Right ventricle myocardium inferior (tissue), 1 donor: ENCODE measurements around the gene DMBT1. TPM values are rescaled to one million over a fixed set of nuclear protein-coding genes. Genes with fewer than 3 reads are reported as not detected.
"Not testable (repeated sequence)": the region's sequence is repeated elsewhere in the genome, so short reads cannot be mapped to it uniquely, and the experiment has no call there.

Experiments used
- ATAC-seq: fragments of 200-7000 bp; cut with Tn5 transposase; one replicate; pipeline ENCODE4 v1.9.1; 2020; ENCODE audit warnings: mild to moderate bottlenecking, moderate library complexity
- DNase-seq: peaks from one replicate; pipeline ENCODE4 v3.0.0; 2021; ENCODE audit errors: missing footprints
- intact Hi-C: fragments of 100-400 bp; cut with DNase I; formaldehyde crosslinking; loops from one replicate; pipeline ENCODE4 v1.11.0; 2022
- total RNA-seq: library from RNA; stranded (reverse); fragmentation: NEBNext Ultra II Directional; extraction: Animal tissue kit (Norgen Biotek cat#: 25700); gene quantifications from one replicate; pipeline ENCODE4 v1.2.1, GENCODE V29; 2021
- donor health status: DM: no; HTN: yes; CAD: no; lungs with severe emphysema.

The DMBT1 gene
- total RNA-seq, 1 donor from 2014 or later, result not detected

GRCh38 chr10:122568551-122568950, 8.0 kb downstream of the DMBT1 start:
- intact Hi-C loops, result loop anchor here (5.0 kb wide), 4 partner anchors 106 to 291 kb away; partner anchors contain the start of gene HTRA1
- ATAC-seq (no peak), DNase-seq (no peak)

- intact Hi-C loops, result no loop called here
- no peak for DNase-seq
- no peak for ATAC-seq
Observed at GRCh38 chr10:122570920-122571319, 10.4 kb downstream of the DMBT1 start.

GRCh38 chr10:122571892-122572291, 11.3 kb downstream of the DMBT1 start:
- intact Hi-C loops, result no loop called here
- no peak for ATAC-seq
- DNase-seq, result no peak

GRCh38 chr10:122575776-122576175, 15.2 kb downstream of the DMBT1 start:
- no peak for ATAC-seq
- intact Hi-C loops, result no loop called here
- no peak for DNase-seq

DNA sequence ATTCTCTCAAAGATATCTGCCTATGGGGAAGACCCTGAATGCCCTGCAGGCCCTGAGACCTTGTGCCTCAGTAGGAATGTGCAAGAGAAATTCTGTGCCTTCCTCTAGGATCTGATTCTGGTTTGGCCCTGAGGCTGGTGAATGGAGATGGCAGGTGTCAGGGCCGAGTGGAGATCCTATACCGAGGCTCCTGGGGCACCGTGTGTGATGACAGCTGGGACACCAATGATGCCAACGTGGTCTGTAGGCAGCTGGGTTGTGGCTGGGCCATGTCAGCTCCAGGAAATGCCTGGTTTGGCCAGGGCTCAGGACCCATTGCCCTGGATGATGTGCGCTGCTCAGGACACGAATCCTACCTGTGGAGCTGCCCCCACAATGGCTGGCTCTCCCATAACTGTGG, 15.7 kb downstream of the DMBT1 start:
- ATAC-seq (no peak), DNase-seq (no peak)
- intact Hi-C loops, result no loop called here

DNA sequence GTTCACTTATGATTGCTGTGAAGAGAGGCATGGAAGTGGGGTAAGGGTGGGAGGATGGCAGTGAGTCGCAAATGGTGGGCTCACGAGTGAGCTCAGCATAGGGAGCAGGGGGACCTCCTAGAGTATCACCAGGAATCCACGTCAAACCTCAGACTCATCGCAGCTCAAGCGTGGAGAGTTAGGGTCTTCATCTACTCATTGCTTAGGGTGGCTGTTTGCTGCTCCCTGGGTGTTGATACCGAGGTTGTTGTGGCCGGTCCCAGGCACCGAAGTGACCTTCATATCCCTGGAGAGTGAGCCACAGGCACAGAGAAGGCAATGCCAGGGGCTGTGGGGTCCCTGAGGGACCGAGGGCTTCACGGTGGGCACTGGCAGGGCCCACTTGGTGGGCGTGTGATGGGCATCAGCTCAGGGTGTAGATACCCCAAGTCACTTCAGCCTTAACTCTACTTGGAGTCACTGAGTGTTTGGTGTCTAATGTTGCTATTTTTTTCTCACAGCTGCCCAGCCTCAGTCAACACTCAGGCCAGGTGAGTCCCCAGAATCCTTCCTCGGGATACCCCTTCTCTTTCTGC, 16.8 kb downstream of the DMBT1 start:
- intact Hi-C loops, result no loop called here
- no peak for DNase-seq
- ATAC-seq, result no peak

DNA sequence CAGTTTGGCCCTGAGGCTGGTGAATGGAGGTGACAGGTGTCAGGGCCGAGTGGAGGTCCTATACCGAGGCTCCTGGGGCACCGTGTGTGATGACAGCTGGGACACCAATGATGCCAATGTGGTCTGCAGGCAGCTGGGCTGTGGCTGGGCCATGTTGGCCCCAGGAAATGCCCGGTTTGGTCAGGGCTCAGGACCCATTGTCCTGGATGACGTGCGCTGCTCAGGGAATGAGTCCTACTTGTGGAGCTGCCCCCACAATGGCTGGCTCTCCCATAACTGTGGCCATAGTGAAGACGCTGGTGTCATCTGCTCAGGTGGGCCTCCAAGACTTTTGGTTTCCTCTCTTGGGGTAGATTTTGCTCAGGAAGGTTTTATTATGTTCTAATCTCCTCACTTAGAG, 25.5 kb downstream of the DMBT1 start:
- intact Hi-C loops, DNase-seq, ATAC-seq: not testable (repeated sequence)

- ATAC-seq (no peak), DNase-seq (no peak)
- intact Hi-C loops, result no loop called here
Observed at GRCh38 chr10:122587098-122587760, 26.7 kb downstream of the DMBT1 start.

GRCh38 chr10:122588381-122588780, 27.8 kb downstream of the DMBT1 start:
- DNase-seq, result no peak
- intact Hi-C loops, result no loop called here
- no peak for ATAC-seq

DNA sequence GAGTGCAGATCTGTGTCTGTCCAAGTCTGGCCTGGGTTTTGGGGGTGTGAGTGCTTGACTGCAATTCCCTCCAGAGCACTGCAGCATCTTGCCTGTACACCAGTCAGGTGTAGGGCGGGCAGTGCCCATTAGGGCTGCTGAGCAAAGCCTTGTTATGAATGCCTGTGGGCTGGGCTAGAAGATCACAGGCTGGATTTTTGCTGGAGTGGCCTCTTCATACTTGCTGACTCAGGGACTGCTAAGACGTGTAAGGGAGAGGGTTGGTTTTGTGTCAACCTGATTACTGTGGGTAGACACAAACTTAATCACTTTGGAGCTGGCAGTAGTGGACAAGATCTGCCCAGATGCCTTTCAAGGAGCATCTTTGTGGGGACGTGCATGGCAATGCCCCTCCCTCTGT, 29.6 kb downstream of the DMBT1 start:
- intact Hi-C loops, result no loop called here
- DNase-seq (no peak), ATAC-seq (no peak)

GRCh38 chr10:122591736-122592135, 31.2 kb downstream of the DMBT1 start:
- ATAC-seq (no peak), DNase-seq (no peak)
- intact Hi-C loops, result no loop called here

GRCh38 chr10:122592161-122592560, 31.6 kb downstream of the DMBT1 start:
- intact Hi-C loops, result no loop called here
- DNase-seq (no peak), ATAC-seq (no peak)

DNA sequence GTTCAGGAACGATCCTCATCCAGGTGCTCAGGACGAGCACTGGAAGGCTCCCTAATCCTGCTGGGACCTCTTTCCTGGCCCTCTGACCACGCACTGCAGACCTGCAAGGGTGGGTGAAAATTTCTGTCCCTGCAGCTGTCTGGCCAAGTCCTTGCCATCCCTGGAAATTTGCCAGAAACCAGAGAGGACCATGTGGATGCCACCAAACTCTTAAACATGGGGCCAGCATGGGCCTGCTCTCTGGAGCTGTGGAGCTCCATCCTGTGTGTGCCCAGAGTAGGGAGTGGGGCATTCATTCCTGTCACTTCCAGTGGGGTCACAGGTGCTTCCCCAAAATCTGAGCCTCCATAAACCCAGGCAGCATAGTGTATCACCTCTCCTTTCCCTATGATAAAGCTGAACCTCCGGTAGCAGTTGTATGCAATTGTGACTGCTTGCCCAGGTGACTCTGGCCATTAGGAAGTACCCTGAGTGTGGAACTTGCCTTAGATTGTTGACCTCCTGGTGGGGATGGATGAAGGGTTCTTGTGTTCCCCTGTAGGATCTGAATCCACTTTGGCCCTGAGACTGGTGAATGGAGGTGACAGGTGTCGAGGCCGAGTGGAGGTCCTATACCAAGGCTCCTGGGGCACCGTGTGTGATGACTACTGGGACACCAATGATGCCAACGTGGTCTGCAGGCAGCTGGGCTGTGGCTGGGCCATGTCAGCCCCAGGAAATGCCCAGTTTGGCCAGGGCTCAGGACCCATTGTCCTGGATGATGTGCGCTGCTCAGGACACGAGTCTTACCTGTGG, 57.1 kb downstream of the DMBT1 start:
- DNase-seq (no peak), ATAC-seq (no peak)
- intact Hi-C loops, result no loop called here

GRCh38 chr10:122618461-122619165, 58.1 kb downstream of the DMBT1 start:
- no peak for ATAC-seq
- no peak for DNase-seq
- intact Hi-C loops, result no loop called here

DNA sequence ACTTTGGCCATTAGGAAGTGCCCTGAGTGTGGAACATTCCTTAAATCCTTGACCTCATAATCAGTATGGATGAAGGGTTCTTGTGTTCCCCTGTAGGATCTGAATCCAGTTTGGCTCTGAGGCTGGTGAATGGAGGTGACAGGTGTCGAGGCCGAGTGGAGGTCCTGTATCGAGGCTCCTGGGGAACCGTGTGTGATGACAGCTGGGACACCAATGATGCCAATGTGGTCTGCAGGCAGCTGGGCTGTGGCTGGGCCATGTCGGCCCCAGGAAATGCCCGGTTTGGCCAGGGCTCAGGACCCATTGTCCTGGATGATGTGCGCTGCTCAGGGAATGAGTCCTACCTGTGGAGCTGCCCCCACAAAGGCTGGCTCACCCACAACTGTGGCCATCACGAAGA, 60.4 kb downstream of the DMBT1 start:
- intact Hi-C loops, ATAC-seq, DNase-seq: not testable (repeated sequence)

DNA sequence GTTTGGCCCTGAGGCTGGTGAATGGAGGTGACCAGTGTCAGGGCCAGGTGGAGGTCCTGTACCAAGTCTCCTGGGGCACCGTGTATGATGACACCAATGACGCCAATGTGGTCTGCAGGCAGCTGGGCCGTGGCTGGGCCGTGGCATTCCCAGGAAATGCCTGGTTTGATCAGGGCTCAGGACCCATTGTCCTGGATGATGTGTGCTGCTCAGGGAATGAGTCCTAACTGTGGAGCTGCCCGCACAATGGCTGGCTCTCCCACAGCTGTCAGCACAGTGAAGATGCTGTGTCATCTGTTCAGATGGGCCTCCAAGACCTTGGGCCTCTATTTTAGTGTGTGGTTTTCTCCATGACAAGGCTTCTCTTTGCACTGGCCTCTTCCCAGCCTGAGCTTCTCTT, 64.0 kb downstream of the DMBT1 start:
- intact Hi-C loops, result no loop called here
- no peak for ATAC-seq
- no peak for DNase-seq

GRCh38 chr10:122630526-122630925, 70.0 kb downstream of the DMBT1 start:
- intact Hi-C loops, result no loop called here
- DNase-seq, result no peak
- no peak for ATAC-seq

DNA sequence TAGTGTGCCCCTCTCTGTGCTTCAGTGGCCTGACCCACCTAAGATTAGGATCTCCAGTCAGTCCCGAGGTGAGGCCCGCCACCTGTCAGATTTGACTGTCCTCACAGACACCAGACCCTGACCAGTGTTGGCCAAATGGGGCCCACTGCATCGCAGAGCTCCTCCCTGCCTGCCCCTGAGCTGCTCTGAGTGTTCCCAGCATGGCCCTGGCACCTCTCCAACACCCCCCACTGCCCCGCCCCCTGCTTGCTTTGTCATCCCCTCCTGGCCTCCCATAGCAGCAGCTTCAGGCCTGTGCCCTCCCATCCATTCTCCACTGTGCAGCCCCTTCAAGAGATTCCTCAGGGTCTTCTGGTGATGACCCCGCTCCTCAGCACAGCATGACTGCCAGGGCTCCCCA, 71.5 kb downstream of the DMBT1 start:
- intact Hi-C loops, result no loop called here
- DNase-seq (no peak), ATAC-seq (peak; percentile 37)

DNA sequence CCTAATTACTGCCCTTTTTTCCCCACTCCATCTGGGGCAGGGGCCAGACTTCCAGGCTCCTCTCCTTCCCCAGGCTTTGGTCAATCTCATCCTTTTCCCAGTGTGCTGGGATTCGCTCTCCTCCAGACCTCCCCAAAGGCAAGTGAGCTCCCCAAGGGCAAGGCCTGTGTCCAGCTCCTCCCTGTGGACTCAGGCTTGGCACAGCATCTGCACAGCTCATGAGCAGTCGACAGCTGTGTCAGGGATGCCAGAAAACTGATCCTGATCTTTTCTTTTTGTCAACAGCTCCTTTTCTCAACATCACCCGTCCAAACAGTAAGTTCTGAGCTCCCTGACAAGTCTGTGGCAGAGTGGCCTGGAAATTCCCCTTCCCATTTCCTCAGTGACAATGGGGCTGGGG, 72.0 kb downstream of the DMBT1 start:
- ATAC-seq, result peak; percentile 78
- no peak for DNase-seq
- intact Hi-C loops, result no loop called here
